Left colon (tissue), 2 donors: ENCODE data around the gene SMG9. TPM values are rescaled to one million over a fixed set of nuclear protein-coding genes. Genes with fewer than 3 reads are reported as not detected.
A peak's percentile ranks its signal among the peaks of the same experiment; 100 is the strongest.
"Not testable (repeated sequence)": the region's sequence is repeated elsewhere in the genome, so short reads cannot be mapped to it uniquely, and the experiment has no call there.

Experiments
- ATAC-seq: fragments of 200-7000 bp; cut with Tn5 transposase; one replicate; pipeline ENCODE4 v1.9.1; 2020; ENCODE audit warnings: mild to moderate bottlenecking, moderate library complexity
- DNase-seq, 2 donors: peaks; one replicate each; pipeline ENCODE4 v3.0.0-alpha.2; 2020
- intact Hi-C, 2 donors: fragments of 100-400 bp; cut with DNase I in 1 of 2; cut with micrococcal nuclease in 1 of 2; formaldehyde crosslinking; loops; one replicate each; pipeline versions ENCODE4 v1.11.2 to v1.14.0; 2022; cut with DNase I, micrococcal nuclease
- total RNA-seq, 2 donors: library from RNA; stranded (reverse); fragmentation: NEBNext Ultra II Directional; extraction: Animal tissue kit (Norgen Biotek cat#: 25700); gene quantifications; one replicate each; pipeline ENCODE4 v1.2.1, GENCODE V29; 2021
- donor health status: DM: no; HTN: no; CAD: no.
- donor health status: DM: yes; HTN: yes; CAD: no.

SMG9 gene
- total RNA-seq, 2 donors from 2014 or later = 25.4 to 40.3 TPM

- ATAC-seq (no peak), DNase-seq (no peak)
- intact Hi-C loops = no loop called here
Observed at GRCh38 chr19:43705729-43706128, 49.0 kb downstream of the SMG9 start.

GRCh38 chr19:43704002-43704705 is 50.6 kb downstream of the SMG9 start:
- intact Hi-C loops = no loop called here
- peak; percentile 18 for ATAC-seq
- DNase-seq = peak; percentile 22 to 36

- intact Hi-C loops = no loop called here
- DNase-seq = peak; percentile 49 to 51
- no peak for ATAC-seq
Observed at GRCh38 chr19:43700395-43701000, 54.3 kb downstream of the SMG9 start.

- intact Hi-C loops = no loop called here
- ATAC-seq = peak; percentile 36
- peak; percentile 41 to 55 for DNase-seq
Observed at GRCh38 chr19:43699506-43700394, 55.0 kb downstream of the SMG9 start.

GRCh38 chr19:43697295-43697694 is 57.5 kb downstream of the SMG9 start:
- DNase-seq (no peak), ATAC-seq (no peak)
- intact Hi-C loops = no loop called here

- ATAC-seq = no peak
- DNase-seq = no peak
- intact Hi-C loops = no loop called here
Observed at GRCh38 chr19:43695985-43696704, 58.6 kb downstream of the SMG9 start.

GRCh38 chr19:43694553-43694952 is 60.2 kb downstream of the SMG9 start:
- DNase-seq = no peak
- intact Hi-C loops = no loop called here
- peak; percentile 85 for ATAC-seq

GRCh38 chr19:43692877-43693276 is 61.9 kb downstream of the SMG9 start:
- ATAC-seq (no peak), DNase-seq (no peak)
- intact Hi-C loops = no loop called here

- ATAC-seq = no peak
- no peak for DNase-seq
- intact Hi-C loops = no loop called here
Observed at GRCh38 chr19:43692385-43692784, 62.4 kb downstream of the SMG9 start.

- DNase-seq (no peak), ATAC-seq (no peak)
- intact Hi-C loops = no loop called here
Observed at GRCh38 chr19:43691755-43692154, 63.0 kb downstream of the SMG9 start.

- no peak for ATAC-seq
- intact Hi-C loops = no loop called here
- no peak for DNase-seq
Observed at GRCh38 chr19:43690890-43691289, 63.9 kb downstream of the SMG9 start.

GRCh38 chr19:43690444-43690843 is 64.3 kb downstream of the SMG9 start:
- intact Hi-C loops = no loop called here
- DNase-seq (no peak), ATAC-seq (no peak)

- no peak for DNase-seq
- intact Hi-C loops = no loop called here
- ATAC-seq = no peak
Observed at GRCh38 chr19:43688059-43688701, 66.6 kb downstream of the SMG9 start.

GRCh38 chr19:43687660-43687997 is 67.1 kb downstream of the SMG9 start:
- peak; percentile 52 for ATAC-seq
- no peak for DNase-seq
- intact Hi-C loops = no loop called here

GRCh38 chr19:43684326-43684725 is 70.4 kb downstream of the SMG9 start:
- intact Hi-C loops = no loop called here
- DNase-seq (no peak), ATAC-seq (no peak)

- intact Hi-C loops = no loop called here
- no peak for DNase-seq
- ATAC-seq = no peak
Observed at GRCh38 chr19:43683905-43684304, 70.9 kb downstream of the SMG9 start.

GRCh38 chr19:43682824-43683661 is 71.7 kb downstream of the SMG9 start:
- ATAC-seq (no peak), DNase-seq (no peak)
- intact Hi-C loops = no loop called here

- intact Hi-C loops, ATAC-seq, DNase-seq: not testable (repeated sequence)
Observed at GRCh38 chr19:43682269-43682668, 72.5 kb downstream of the SMG9 start.
